ENCODE data around the gene SLC23A2. TPM values are rescaled to one million over a fixed set of nuclear protein-coding genes. Genes with fewer than 3 reads are reported as not detected.

SLC23A2 gene
- total RNA-seq, 4 donors from 2014 or later = 3.6 to 15.1 (median 11.1) TPM

- WGBS, 2 donors = 86 to 89% methylated on average over 5 to 6 of the region's 7 CpGs
- H3K36me3 ChIP-seq = peaks cover 0 to 32% (median 0%) of the 10 kb centered on the region in 3 donors
- H3K27ac ChIP-seq = no peak overlapping the region
- no peaks in the 10 kb centered on the region for H3K9me3 ChIP-seq
- H3K4me1 ChIP-seq = peaks cover 9 to 22% (median 9%) of the 10 kb centered on the region in 3 donors
- DNase-seq = no peak
- no peak overlapping the region for H3K4me3 ChIP-seq
- H3K27me3 ChIP-seq = no peaks in the 10 kb centered on the region
- no peak for TF ChIP-seq POLR2A (IDR thresholded peaks at IDR 0.05)
- TF ChIP-seq CTCF (IDR thresholded peaks at IDR 0.05) = no peak
- intact Hi-C loops (cut with DNase I) = no loop called here
Measured at GRCh38 chr20:4893709-4894108, 107.6 kb downstream of the SLC23A2 start.

GRCh38 chr20:4891997-4892396 is 109.3 kb downstream of the SLC23A2 start:
- peaks cover 0 to 36% (median 0%) of the 10 kb centered on the region in 3 donors for H3K36me3 ChIP-seq
- no peak overlapping the region for H3K4me3 ChIP-seq
- intact Hi-C loops (cut with DNase I) = no loop called here
- peaks cover 0 to 5% (median 0%) of the 10 kb centered on the region in 3 donors for H3K4me1 ChIP-seq
- no peaks in the 10 kb centered on the region for H3K9me3 ChIP-seq
- TF ChIP-seq POLR2A (IDR thresholded peaks at IDR 0.05) = no peak
- no peak for TF ChIP-seq CTCF (IDR thresholded peaks at IDR 0.05)
- no peak overlapping the region for H3K27ac ChIP-seq
- 93 to 100% methylated on average over 4 to 6 of the region's 6 CpGs for WGBS, 2 donors
- no peak for DNase-seq
- no peaks in the 10 kb centered on the region for H3K27me3 ChIP-seq

- Histone ChIP-seq H3K36me3 (peaks cover 0 to 36% (median 0%) of the 10 kb centered on the region in 3 donors), H3K27me3 (no peaks in the 10 kb centered on the region), H3K9me3 (no peaks in the 10 kb centered on the region), H3K4me3 (no peak overlapping the region), H3K27ac (no peak overlapping the region), H3K4me1 (no peaks in the 10 kb centered on the region)
- no peak for DNase-seq
- no peak for TF ChIP-seq POLR2A (IDR thresholded peaks at IDR 0.05)
- no peak for TF ChIP-seq CTCF (IDR thresholded peaks at IDR 0.05)
- intact Hi-C loops (cut with DNase I) = no loop called here
- 92 to 95% methylated on average over 5 to 6 of the region's 7 CpGs for WGBS, 2 donors
Measured at GRCh38 chr20:4891190-4891763, 110.0 kb downstream of the SLC23A2 start.

- no peak for DNase-seq
- H3K9me3 ChIP-seq = no peaks in the 10 kb centered on the region
- no peak overlapping the region for H3K4me3 ChIP-seq
- H3K36me3 ChIP-seq = peaks cover 0 to 33% (median 0%) of the 10 kb centered on the region in 3 donors
- intact Hi-C loops (cut with DNase I) = no loop called here
- no peaks in the 10 kb centered on the region for H3K27me3 ChIP-seq
- no peaks in the 10 kb centered on the region for H3K4me1 ChIP-seq
- H3K27ac ChIP-seq = no peak overlapping the region
- TF ChIP-seq POLR2A (IDR thresholded peaks at IDR 0.05) = no peak
- TF ChIP-seq CTCF (IDR thresholded peaks at IDR 0.05) = no peak
- WGBS, 2 donors = 94 to 96% methylated on average over 7 of the region's 7 CpGs
Measured at GRCh38 chr20:4889446-4889845, 111.9 kb downstream of the SLC23A2 start.

GRCh38 chr20:4887586-4887985 is 113.7 kb downstream of the SLC23A2 start:
- 85 to 88% methylated on average over 7 to 11 of the region's 11 CpGs for WGBS, 2 donors

More at GRCh38 chr20:4887586-4887985, 113.7 kb downstream of the SLC23A2 start:
- intact Hi-C loops (cut with DNase I) = no loop called here
- TF ChIP-seq POLR2A (IDR thresholded peaks at IDR 0.05) (no peak), CTCF (IDR thresholded peaks at IDR 0.05) (no peak)
- Histone ChIP-seq H3K36me3 (peaks cover 0 to 47% (median 0%) of the 10 kb centered on the region in 3 donors), H3K4me3 (no peak overlapping the region), H3K9me3 (no peaks in the 10 kb centered on the region), H3K27me3 (no peaks in the 10 kb centered on the region), H3K4me1 (no peaks in the 10 kb centered on the region), H3K27ac (no peak overlapping the region)
- no peak for DNase-seq
